Cardiac fibroblast (primary cell): Measurements from ENCODE around the gene SOX30.

Experiments
- DNase-seq, 2 donors: peaks; one replicate each; pipeline versions ENCODE4 v3.0.0 to v3.0.0-alpha.2; 2010; ENCODE audit warnings: low read depth in 2 of 2
- H3K4me3 ChIP-seq, 2 donors: replicated peaks in 1 of 2; 1 replicate in 1 of 2; 2 replicates in 1 of 2; pipeline ENCODE4 v1.5.1; 2011; ENCODE audit warnings: low read depth in 2 of 2, low read length in 2 of 2, mild to moderate bottlenecking in 2 of 2, moderate library complexity in 1 of 2
- CTCF ChIP-seq: IDR thresholded peaks from one replicate; pipeline ENCODE4 v1.5.1; 2011; ENCODE audit warnings: low read depth, mild to moderate bottlenecking, low read length, inconsistent platforms

The SOX30 gene

GRCh38 chr5:157658893-157659292 is 6.7 kb upstream of the SOX30 start:
- no peak for DNase-seq
- no peak for TF ChIP-seq CTCF
- H3K4me3 ChIP-seq = no peak overlapping the region

GRCh38 chr5:157657516-157657915 is 5.3 kb upstream of the SOX30 start:
- no peak for TF ChIP-seq CTCF
- no peak overlapping the region for H3K4me3 ChIP-seq
- DNase-seq = no peak

- peak; percentile 2 for TF ChIP-seq CTCF
- DNase-seq = peak; percentile 38 to 62
- peak overlapping the region; percentile 19 to 31 for H3K4me3 ChIP-seq
These were observed 438 bp downstream of the SOX30 start for GRCh38 chr5:157651623-157652376.

GRCh38 chr5:157650991-157651611 is 1.1 kb downstream of the SOX30 start:
- H3K4me3 ChIP-seq = no peak overlapping the region
- no peak for TF ChIP-seq CTCF

GRCh38 chr5:157649101-157649500 is 3.1 kb downstream of the SOX30 start:
- TF ChIP-seq CTCF = no peak

More at GRCh38 chr5:157650991-157651611, 1.1 kb downstream of the SOX30 start:
- no peak for DNase-seq

GRCh38 chr5:157648275-157648990 is 3.8 kb downstream of the SOX30 start:
- peak in 1 of 2 donors; percentile 12 for DNase-seq
- no peak overlapping the region for H3K4me3 ChIP-seq
- TF ChIP-seq CTCF = no peak

More at GRCh38 chr5:157649101-157649500, 3.1 kb downstream of the SOX30 start:
- no peak overlapping the region for H3K4me3 ChIP-seq
- no peak for DNase-seq
